HG02938 (cell line): ENCODE results near the gene CDH16.
"Not testable (repeated sequence)": the region's sequence is repeated elsewhere in the genome, so short reads cannot be mapped to it uniquely, and the experiment has no call there.

Source experiments
- ATAC-seq: cut with Tn5 transposase; IDR thresholded peaks from one replicate; pipeline ENCODE4 v1.9.1; 2021; ENCODE audit warnings: mild to moderate bottlenecking, moderate library complexity; ENCODE audit not compliant: unreplicated experiment

CDH16 gene, protein sequence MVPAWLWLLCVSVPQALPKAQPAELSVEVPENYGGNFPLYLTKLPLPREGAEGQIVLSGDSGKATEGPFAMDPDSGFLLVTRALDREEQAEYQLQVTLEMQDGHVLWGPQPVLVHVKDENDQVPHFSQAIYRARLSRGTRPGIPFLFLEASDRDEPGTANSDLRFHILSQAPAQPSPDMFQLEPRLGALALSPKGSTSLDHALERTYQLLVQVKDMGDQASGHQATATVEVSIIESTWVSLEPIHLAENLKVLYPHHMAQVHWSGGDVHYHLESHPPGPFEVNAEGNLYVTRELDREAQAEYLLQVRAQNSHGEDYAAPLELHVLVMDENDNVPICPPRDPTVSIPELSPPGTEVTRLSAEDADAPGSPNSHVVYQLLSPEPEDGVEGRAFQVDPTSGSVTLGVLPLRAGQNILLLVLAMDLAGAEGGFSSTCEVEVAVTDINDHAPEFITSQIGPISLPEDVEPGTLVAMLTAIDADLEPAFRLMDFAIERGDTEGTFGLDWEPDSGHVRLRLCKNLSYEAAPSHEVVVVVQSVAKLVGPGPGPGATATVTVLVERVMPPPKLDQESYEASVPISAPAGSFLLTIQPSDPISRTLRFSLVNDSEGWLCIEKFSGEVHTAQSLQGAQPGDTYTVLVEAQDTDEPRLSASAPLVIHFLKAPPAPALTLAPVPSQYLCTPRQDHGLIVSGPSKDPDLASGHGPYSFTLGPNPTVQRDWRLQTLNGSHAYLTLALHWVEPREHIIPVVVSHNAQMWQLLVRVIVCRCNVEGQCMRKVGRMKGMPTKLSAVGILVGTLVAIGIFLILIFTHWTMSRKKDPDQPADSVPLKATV

GRCh38 chr16:66918803-66919568 lies at the start of gene CDH16:
Gene CDH16 (minus strand): TSS chr16:66918885. CDS start chr16:66918065, 820 bp downstream.
- no peak for ATAC-seq

DNA sequence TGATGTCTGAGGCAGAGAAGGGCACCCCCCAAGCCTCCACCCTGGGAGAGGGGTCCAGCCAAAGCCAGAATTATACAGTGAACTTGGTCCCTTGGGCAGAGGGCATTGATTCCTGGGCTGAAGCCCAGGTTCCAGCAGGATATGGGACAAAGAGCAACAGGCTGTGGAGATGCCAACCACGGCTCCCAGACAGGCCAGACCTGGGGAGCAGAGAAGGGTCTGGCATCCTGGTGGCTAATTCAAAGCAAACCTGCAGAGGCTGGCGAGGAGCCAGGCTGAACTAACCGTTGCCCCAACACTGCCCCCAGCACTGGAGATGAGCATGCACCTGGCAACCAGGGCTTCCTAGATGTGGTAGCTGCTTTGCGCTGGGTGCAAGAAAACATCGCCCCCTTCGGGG lies 45.4 kb upstream of the CDH16 start:
- ATAC-seq = no peak

DNA sequence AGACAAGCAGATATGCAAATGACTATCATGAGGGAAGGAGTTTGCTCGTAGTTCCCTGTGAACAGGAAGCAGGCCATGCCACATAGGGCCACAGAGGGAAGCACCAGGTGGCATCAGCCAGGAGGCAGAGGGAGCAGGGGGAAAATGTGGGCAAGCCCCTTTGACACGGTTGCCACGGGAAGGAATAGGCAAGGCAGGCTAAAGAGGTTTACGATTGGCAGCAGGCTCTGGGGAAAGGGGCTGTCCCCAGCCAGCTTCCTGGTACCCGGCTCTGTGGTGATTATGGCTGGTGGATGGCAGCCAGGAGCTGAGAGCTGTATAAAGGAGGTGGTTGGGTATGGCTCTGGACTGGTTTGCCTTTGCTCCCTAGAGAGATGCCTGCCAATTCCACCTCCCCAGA lies 43.2 kb upstream of the CDH16 start:
- ATAC-seq = no peak

- no peak for ATAC-seq
Observed at GRCh38 chr16:66961065-66961744, 42.5 kb upstream of the CDH16 start, which contains the start of gene CES3. Gene CES3 (plus strand): TSS chr16:66961266. CDS start chr16:66961308, 42 bp downstream.

DNA sequence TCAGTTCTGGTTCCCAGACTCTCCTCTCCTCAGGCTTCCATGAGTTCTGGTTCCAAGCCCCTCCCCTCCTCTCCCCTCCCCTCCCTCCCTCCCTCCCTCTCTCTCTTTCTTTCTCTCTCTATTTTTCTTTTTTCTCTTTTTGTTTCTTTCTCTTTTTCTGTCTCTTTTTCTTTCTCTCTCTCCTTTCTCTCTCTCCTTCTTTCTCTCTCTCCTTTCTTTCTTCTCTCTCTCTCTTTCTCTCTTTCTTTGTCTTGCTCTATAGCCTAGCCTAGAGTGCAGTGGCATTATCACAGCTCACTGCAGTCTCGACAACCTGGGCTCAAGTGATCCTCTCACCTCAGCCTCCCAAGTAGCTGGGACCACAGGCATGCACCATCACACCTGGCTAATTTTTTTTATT lies 41.6 kb upstream of the CDH16 start:
- ATAC-seq = no peak

DNA sequence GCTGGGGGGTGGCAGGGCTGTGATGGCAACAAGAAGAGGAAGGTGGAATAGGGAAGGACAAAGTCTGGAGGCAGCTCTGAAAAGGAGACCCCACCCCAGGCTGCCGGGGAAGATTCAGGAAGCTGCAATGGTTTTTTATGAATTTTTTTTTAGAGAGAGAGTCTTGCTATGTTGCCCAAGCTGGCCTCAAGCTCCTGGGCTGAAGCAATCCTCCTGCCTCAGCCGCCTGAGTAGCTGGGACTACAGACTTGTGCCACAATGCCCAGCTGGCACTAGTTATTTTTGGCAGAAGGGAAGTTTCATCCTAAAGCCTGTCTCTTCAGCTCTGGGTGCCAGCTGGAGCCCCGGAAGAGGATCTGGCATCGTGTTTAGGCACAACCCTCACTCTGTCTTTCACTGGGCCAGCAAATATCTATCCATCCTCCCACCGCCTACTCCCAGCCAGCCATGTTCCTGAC lies 41.0 kb upstream of the CDH16 start:
- ATAC-seq = no peak

DNA sequence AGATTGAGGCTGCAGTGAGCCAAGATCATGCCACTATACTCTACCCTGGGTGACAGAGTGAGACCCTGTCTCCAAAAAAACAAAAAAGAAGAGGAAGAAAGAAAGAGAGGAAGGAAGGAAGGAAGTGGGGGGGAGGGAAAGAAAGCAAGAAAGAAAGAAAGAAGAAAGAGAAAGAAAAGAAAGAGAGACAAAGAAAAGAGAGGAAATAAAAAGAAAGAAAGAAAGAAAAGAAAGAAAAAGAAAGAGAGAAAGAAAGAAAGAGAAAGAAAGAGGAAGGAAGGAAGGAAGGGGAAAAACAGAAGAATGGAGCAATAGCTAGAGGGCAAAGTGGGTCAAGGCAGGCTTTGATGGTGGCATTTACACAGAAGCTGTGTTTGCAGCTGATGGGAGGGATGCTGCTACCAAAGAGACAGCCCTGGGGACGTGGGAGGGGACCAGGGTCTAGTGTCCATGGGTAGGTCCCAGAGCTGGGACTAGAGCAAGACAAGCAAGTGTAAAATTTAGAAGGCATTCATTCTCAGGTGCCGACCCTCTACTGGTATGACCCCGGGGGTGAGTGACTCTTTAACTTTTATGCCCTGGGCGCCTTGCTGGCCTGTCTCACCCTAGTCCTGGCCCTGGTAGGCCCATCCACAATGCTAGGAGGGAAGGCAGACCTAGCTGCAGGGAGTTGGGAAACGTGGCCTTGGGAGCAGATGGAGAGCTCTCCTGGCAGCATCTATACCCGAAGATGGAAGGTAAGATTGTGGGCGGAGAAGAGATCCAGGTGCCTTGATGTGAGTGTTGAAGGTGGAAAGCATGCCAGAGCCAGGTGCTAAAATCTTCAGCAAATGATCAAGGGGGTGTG lies 40.4 kb upstream of the CDH16 start:
- no peak for ATAC-seq

GRCh38 chr16:66956154-66956457 lies 37.4 kb upstream of the CDH16 start:
- ATAC-seq = not testable (repeated sequence)

GRCh38 chr16:66955363-66956153 lies 36.9 kb upstream of the CDH16 start:
- ATAC-seq = not testable (repeated sequence)

- no peak for ATAC-seq
Observed at GRCh38 chr16:66954097-66954659, 35.5 kb upstream of the CDH16 start.

- ATAC-seq = no peak
Observed at GRCh38 chr16:66953462-66954096, 34.9 kb upstream of the CDH16 start.

- no peak for ATAC-seq
Observed at GRCh38 chr16:66952430-66953110, 33.9 kb upstream of the CDH16 start.

DNA sequence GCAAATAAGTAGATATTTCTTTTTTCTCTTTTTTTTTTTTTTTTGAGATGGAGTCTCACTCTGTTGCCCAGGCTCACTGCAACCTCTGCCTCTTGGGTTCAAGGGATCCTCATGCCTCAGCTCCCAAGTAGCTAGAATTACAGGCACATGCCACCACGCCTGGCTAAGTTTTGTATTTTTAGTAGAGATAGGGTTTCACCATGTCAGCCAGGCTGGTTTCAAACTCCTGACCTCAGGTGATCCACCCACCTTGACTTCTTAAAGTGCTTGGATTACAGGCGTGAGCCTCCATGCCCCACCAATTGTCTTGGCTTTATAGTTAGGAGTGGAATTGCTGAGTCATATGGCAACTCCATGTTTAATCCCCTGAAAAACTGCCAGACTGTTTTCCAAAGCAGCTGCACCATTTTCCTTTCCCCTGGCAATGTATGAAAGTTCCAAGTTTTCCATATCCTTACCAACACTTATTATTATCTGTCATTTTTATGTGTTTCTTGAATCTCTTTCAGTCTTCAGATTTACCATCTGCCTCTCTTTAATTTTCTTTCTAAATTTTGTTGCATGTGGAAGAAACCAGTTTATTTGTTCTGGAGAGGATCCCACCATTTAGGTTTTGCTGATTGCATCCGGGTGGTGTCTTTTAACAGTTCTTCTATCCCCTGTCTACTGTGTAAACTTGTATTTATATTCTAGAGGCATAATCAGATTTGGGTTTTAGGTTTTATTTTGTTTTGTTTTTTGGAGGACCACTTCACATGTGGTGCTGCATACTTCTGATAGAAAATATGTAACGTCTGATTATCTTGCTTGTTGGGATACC lies 32.5 kb upstream of the CDH16 start:
- ATAC-seq = no peak

GRCh38 chr16:66950437-66950836 lies 31.8 kb upstream of the CDH16 start:
- ATAC-seq = no peak

DNA sequence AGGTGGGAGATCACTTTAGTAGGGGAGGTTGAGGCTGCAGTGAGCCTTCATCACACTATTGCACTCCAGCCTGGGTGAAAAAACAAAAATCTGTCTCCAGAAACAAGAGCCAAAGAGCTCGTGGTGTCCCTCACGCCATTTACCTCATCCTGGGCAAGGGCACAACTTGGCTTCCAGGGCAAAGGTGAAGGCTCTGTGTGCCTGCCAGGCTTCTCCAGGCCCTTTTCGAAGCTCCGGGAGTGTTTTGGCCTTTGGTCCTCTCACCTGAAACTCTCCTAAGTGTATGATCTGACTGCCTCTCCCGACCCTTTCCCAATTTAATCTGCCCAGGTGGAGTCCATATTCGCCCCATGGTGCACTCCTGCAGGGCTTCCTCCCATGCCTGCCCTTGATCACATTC lies 30.8 kb upstream of the CDH16 start:
- ATAC-seq = no peak

- ATAC-seq = no peak
Observed at GRCh38 chr16:66948837-66949225, 30.1 kb upstream of the CDH16 start.
